ENCODE measurements around the gene PARVA. TPM values are rescaled to one million over a fixed set of nuclear protein-coding genes. Genes with fewer than 3 reads are reported as not detected.

Gene PARVA
- total RNA-seq, 1 donor from 2014 or later = 106 TPM

- Histone ChIP-seq H3K4me3 (ENCODE audit: insufficient read depth, low read depth, low read length) (no peak overlapping the region), H3K4me2 (ENCODE audit: low read length) (no peak overlapping the region), H3K27me3 (ENCODE audit: insufficient read depth, low read length) (no peaks in the 10 kb centered on the region), H3K9me3 (ENCODE audit: insufficient read depth, low read depth, low read length) (no peaks in the 10 kb centered on the region), H3K9ac (ENCODE audit: low read length) (no peak overlapping the region), H2AFZ (ENCODE audit: low read depth, low read length) (no peak overlapping the region), H3K36me3 (ENCODE audit: insufficient read depth, low read length) (peaks cover 3% of the 10 kb centered on the region), H4K20me1 (ENCODE audit: insufficient read depth, low read length) (peaks cover 18% of the 10 kb centered on the region), H3K27ac (ENCODE audit: low read depth, low read length) (no peak overlapping the region), H3K79me2 (ENCODE audit: insufficient read depth, low read length) (peaks cover 88% of the 10 kb centered on the region), H3K4me1 (ENCODE audit: insufficient read depth, low read length) (peaks cover 52% of the 10 kb centered on the region)
- peaks cover 43% of the 10 kb centered on the region for H3K4me1 Mint-ChIP-seq (ENCODE audit: low read depth, unreplicated experiment)
- H3K9me3 Mint-ChIP-seq (ENCODE audit: unreplicated experiment) = peaks cover 1% of the 10 kb centered on the region
- no peaks in the 10 kb centered on the region for H3K27me3 Mint-ChIP-seq (ENCODE audit: low read depth, unreplicated experiment)
- no peak for FAIRE-seq
- no peak overlapping the region for H3K27ac Mint-ChIP-seq (ENCODE audit: unreplicated experiment)
- TF ChIP-seq, protein P1, sequence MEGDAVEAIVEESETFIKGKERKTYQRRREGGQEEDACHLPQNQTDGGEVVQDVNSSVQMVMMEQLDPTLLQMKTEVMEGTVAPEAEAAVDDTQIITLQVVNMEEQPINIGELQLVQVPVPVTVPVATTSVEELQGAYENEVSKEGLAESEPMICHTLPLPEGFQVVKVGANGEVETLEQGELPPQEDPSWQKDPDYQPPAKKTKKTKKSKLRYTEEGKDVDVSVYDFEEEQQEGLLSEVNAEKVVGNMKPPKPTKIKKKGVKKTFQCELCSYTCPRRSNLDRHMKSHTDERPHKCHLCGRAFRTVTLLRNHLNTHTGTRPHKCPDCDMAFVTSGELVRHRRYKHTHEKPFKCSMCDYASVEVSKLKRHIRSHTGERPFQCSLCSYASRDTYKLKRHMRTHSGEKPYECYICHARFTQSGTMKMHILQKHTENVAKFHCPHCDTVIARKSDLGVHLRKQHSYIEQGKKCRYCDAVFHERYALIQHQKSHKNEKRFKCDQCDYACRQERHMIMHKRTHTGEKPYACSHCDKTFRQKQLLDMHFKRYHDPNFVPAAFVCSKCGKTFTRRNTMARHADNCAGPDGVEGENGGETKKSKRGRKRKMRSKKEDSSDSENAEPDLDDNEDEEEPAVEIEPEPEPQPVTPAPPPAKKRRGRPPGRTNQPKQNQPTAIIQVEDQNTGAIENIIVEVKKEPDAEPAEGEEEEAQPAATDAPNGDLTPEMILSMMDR (IDR thresholded peaks at IDR 0.05; ENCODE audit: insufficient read depth, low read depth, low read length) = no peak
- no peak for TF ChIP-seq EZH2 (IDR thresholded peaks at IDR 0.05; ENCODE audit: insufficient read depth, low read length)
- no peak overlapping the region for H3K4me3 Mint-ChIP-seq (ENCODE audit: unreplicated experiment)
- H3K36me3 Mint-ChIP-seq (ENCODE audit: low read depth, unreplicated experiment) = peaks cover 12% of the 10 kb centered on the region
- no peak for DNase-seq (ENCODE audit: low read depth)
Measured at GRCh38 chr11:12432507-12432906, 55.1 kb downstream of the PARVA start.

GRCh38 chr11:12433121-12433520, 55.8 kb downstream of the PARVA start:
- TF ChIP-seq EZH2 (IDR thresholded peaks at IDR 0.05; ENCODE audit: insufficient read depth, low read length) = no peak
- TF ChIP-seq, protein P1 (IDR thresholded peaks at IDR 0.05; ENCODE audit: insufficient read depth, low read depth, low read length) = no peak

GRCh38 chr11:12433571-12434324, 56.4 kb downstream of the PARVA start:
- H3K27me3 ChIP-seq (ENCODE audit: insufficient read depth, low read length) = no peaks in the 10 kb centered on the region
- no peak for TF ChIP-seq EZH2 (IDR thresholded peaks at IDR 0.05; ENCODE audit: insufficient read depth, low read length)
- TF ChIP-seq, protein P1 (IDR thresholded peaks at IDR 0.05; ENCODE audit: insufficient read depth, low read depth, low read length) = no peak
- H3K9ac ChIP-seq (ENCODE audit: low read length) = peak overlapping the region; percentile 65
- DNase-seq (ENCODE audit: low read depth) (peak; percentile 97), FAIRE-seq (peak; percentile 64)
- Mint-ChIP-seq H3K36me3 (ENCODE audit: low read depth, unreplicated experiment) (peaks cover 14% of the 10 kb centered on the region), H3K4me1 (ENCODE audit: low read depth, unreplicated experiment) (peaks cover 43% of the 10 kb centered on the region), H3K9me3 (ENCODE audit: unreplicated experiment) (peaks cover 1% of the 10 kb centered on the region), H3K27me3 (ENCODE audit: low read depth, unreplicated experiment) (no peaks in the 10 kb centered on the region), H3K27ac (ENCODE audit: unreplicated experiment) (peak overlapping the region; percentile 83), H3K4me3 (ENCODE audit: unreplicated experiment) (peak overlapping the region; percentile 42)
- H3K4me3 ChIP-seq (ENCODE audit: insufficient read depth, low read depth, low read length) = peak overlapping the region; percentile 13
- peaks cover 52% of the 10 kb centered on the region for H3K4me1 ChIP-seq (ENCODE audit: insufficient read depth, low read length)
- peaks cover 10% of the 10 kb centered on the region for H4K20me1 ChIP-seq (ENCODE audit: insufficient read depth, low read length)
- peaks cover 86% of the 10 kb centered on the region for H3K79me2 ChIP-seq (ENCODE audit: insufficient read depth, low read length)
- peak overlapping the region; percentile 82 for H3K27ac ChIP-seq (ENCODE audit: low read depth, low read length)
- peak overlapping the region; percentile 66 for H3K4me2 ChIP-seq (ENCODE audit: low read length)
- H3K9me3 ChIP-seq (ENCODE audit: insufficient read depth, low read depth, low read length) = no peaks in the 10 kb centered on the region
- H2AFZ ChIP-seq (ENCODE audit: low read depth, low read length) = peak overlapping the region; percentile 3
- peaks cover 3% of the 10 kb centered on the region for H3K36me3 ChIP-seq (ENCODE audit: insufficient read depth, low read length)

More at GRCh38 chr11:12433121-12433520, 55.8 kb downstream of the PARVA start:
- H4K20me1 ChIP-seq (ENCODE audit: insufficient read depth, low read length) = peaks cover 12% of the 10 kb centered on the region
- no peak overlapping the region for H2AFZ ChIP-seq (ENCODE audit: low read depth, low read length)
- H3K27ac ChIP-seq (ENCODE audit: low read depth, low read length) = peak overlapping the region; percentile 82
- H3K4me1 Mint-ChIP-seq (ENCODE audit: low read depth, unreplicated experiment) = peaks cover 43% of the 10 kb centered on the region
- H3K27me3 Mint-ChIP-seq (ENCODE audit: low read depth, unreplicated experiment) = no peaks in the 10 kb centered on the region
- H3K36me3 Mint-ChIP-seq (ENCODE audit: low read depth, unreplicated experiment) = peaks cover 14% of the 10 kb centered on the region
- H3K27ac Mint-ChIP-seq (ENCODE audit: unreplicated experiment) = no peak overlapping the region
- DNase-seq (ENCODE audit: low read depth) (no peak), FAIRE-seq (no peak)
- no peaks in the 10 kb centered on the region for H3K27me3 ChIP-seq (ENCODE audit: insufficient read depth, low read length)
- peaks cover 1% of the 10 kb centered on the region for H3K9me3 Mint-ChIP-seq (ENCODE audit: unreplicated experiment)
- peak overlapping the region; percentile 65 for H3K9ac ChIP-seq (ENCODE audit: low read length)
- peaks cover 3% of the 10 kb centered on the region for H3K36me3 ChIP-seq (ENCODE audit: insufficient read depth, low read length)
- peak overlapping the region; percentile 42 for H3K4me3 Mint-ChIP-seq (ENCODE audit: unreplicated experiment)
- H3K4me1 ChIP-seq (ENCODE audit: insufficient read depth, low read length) = peaks cover 52% of the 10 kb centered on the region
- H3K9me3 ChIP-seq (ENCODE audit: insufficient read depth, low read depth, low read length) = no peaks in the 10 kb centered on the region
- H3K4me2 ChIP-seq (ENCODE audit: low read length) = peak overlapping the region; percentile 66
- peaks cover 85% of the 10 kb centered on the region for H3K79me2 ChIP-seq (ENCODE audit: insufficient read depth, low read length)
- peak overlapping the region; percentile 13 for H3K4me3 ChIP-seq (ENCODE audit: insufficient read depth, low read depth, low read length)

Data from astrocyte (in vitro differentiated cells and primary cell).